ENCODE data around the gene HOXD4.

Gene HOXD4

GRCh38 chr2:176189681-176190641 is 38.6 kb downstream of the HOXD4 start:
- no peak overlapping the region for H3K27ac ChIP-seq
- H3K27me3 ChIP-seq (replicated peaks), result peaks cover 60% of the 10 kb centered on the region
- no peaks in the 10 kb centered on the region for H3K36me3 ChIP-seq (replicated peaks)
- DNase-seq, result no peak
- in situ Hi-C loops (cut with HindIII; ENCODE audit: low pct_ligation_motif_present, low sequenced_read_pairs), result no loop called here
- TF ChIP-seq CTCF (IDR thresholded peaks at IDR 0.05; ENCODE audit: low read depth, low read length, missing control alignments), result no peak
- no peak overlapping the region for H3K4me3 ChIP-seq (ENCODE audit: low read depth, low read length)

- Histone ChIP-seq H3K36me3 (replicated peaks) (no peaks in the 10 kb centered on the region), H3K27ac (no peak overlapping the region), H3K4me3 (ENCODE audit: low read depth, low read length) (no peak overlapping the region), H3K27me3 (replicated peaks) (peaks cover 43% of the 10 kb centered on the region)
- no peak for TF ChIP-seq CTCF (IDR thresholded peaks at IDR 0.05; ENCODE audit: low read depth, low read length, missing control alignments)
- in situ Hi-C loops (cut with HindIII; ENCODE audit: low pct_ligation_motif_present, low sequenced_read_pairs), result no loop called here
- no peak for DNase-seq
Measured at GRCh38 chr2:176192351-176192750, 41.0 kb downstream of the HOXD4 start.

DNA sequence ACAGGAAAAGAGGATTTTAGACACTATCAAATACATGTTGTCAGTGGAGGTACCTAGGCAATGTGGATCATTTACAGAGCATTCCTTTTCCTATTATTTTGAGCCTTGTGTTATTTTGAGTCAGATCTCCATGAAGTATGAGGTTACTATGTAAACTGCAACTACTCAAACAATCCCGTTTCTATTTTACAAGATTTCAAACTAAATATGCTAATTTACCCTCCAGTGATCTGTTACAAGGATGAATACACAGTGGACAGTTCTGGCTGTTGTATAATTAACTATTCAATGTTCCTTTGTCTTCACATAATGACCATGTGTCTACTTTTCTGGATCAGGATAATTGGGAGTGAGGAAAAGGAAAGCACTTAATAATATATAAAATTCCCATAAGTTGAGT is 41.7 kb downstream of the HOXD4 start:
- TF ChIP-seq CTCF (IDR thresholded peaks at IDR 0.05; ENCODE audit: low read depth, low read length, missing control alignments), result no peak
- Histone ChIP-seq H3K27me3 (replicated peaks) (peaks cover 36% of the 10 kb centered on the region), H3K4me3 (ENCODE audit: low read depth, low read length) (no peak overlapping the region), H3K27ac (no peak overlapping the region), H3K36me3 (replicated peaks) (no peaks in the 10 kb centered on the region)
- in situ Hi-C loops (cut with HindIII; ENCODE audit: low pct_ligation_motif_present, low sequenced_read_pairs), result no loop called here
- DNase-seq, result no peak

DNA sequence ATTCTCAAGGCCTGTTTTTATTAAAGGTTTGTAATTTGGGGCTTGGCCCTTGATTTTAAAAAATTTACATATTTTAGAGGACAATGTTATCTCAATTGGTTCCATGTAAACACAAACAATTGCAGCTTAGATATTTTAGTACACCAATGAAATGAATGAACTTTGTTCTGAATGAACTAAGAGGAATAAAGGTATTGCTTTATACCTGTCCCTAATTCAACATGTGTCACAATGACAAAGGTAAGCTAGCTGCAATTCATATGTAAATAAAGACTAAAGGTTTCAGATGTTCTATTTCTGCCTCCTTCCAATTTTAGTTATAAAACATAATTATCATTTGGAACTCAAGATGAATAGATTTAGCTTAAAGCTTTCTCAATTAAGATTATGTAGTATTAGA is 48.6 kb downstream of the HOXD4 start:
- in situ Hi-C loops (cut with HindIII; ENCODE audit: low pct_ligation_motif_present, low sequenced_read_pairs), result no loop called here
- Histone ChIP-seq H3K27ac (no peak overlapping the region), H3K36me3 (replicated peaks) (no peaks in the 10 kb centered on the region), H3K27me3 (replicated peaks) (no peaks in the 10 kb centered on the region), H3K4me3 (ENCODE audit: low read depth, low read length) (no peak overlapping the region)
- no peak for DNase-seq
- no peak for TF ChIP-seq CTCF (IDR thresholded peaks at IDR 0.05; ENCODE audit: low read depth, low read length, missing control alignments)

- no peak overlapping the region for H3K4me3 ChIP-seq (ENCODE audit: low read depth, low read length)
- H3K36me3 ChIP-seq (replicated peaks), result no peaks in the 10 kb centered on the region
- H3K27ac ChIP-seq, result no peak overlapping the region
- H3K27me3 ChIP-seq (replicated peaks), result no peaks in the 10 kb centered on the region
- no peak for TF ChIP-seq CTCF (IDR thresholded peaks at IDR 0.05; ENCODE audit: low read depth, low read length, missing control alignments)
- in situ Hi-C loops (cut with HindIII; ENCODE audit: low pct_ligation_motif_present, low sequenced_read_pairs), result no loop called here
- DNase-seq, result no peak
Measured at GRCh38 chr2:176200971-176201370, 49.6 kb downstream of the HOXD4 start.
